H9 (cell line): Measurements from ENCODE around the gene EFCAB6. TPM values are rescaled to one million over a fixed set of nuclear protein-coding genes. Genes with fewer than 3 reads are reported as not detected.

Experiments
- DNase-seq: peaks from one replicate; pipeline ENCODE4 v3.0.0-alpha.2; 2017
- H2AFZ ChIP-seq: one replicate; pipeline ENCODE4 v1.6.1; 2013; ENCODE audit warnings: mild to moderate bottlenecking, low read length, control low read depth, moderate library complexity
- H2AK5ac ChIP-seq: 2 replicates; pipeline ENCODE4 v1.6.1; 2013; ENCODE audit warnings: low read length, control low read depth, mixed read lengths; ENCODE audit not compliant: insufficient read length
- H2BK120ac ChIP-seq: one replicate; pipeline ENCODE4 v1.6.1; 2013; ENCODE audit warnings: low read depth, mild to moderate bottlenecking, low read length, control low read depth, inconsistent platforms; ENCODE audit not compliant: poor library complexity, severe bottlenecking
- H2BK12ac ChIP-seq: 2 replicates; pipeline ENCODE4 v1.6.1; 2013; ENCODE audit warnings: low read length, control low read depth, mixed read lengths, low read depth; ENCODE audit not compliant: insufficient read length
- H2BK15ac ChIP-seq: 2 replicates; pipeline ENCODE4 v1.6.1; 2013; ENCODE audit warnings: low read depth, low read length, control low read depth
- H2BK20ac ChIP-seq: one replicate; pipeline ENCODE4 v1.6.1; 2013; ENCODE audit warnings: low read depth, mild to moderate bottlenecking, low read length, control low read depth, inconsistent platforms; ENCODE audit not compliant: poor library complexity, severe bottlenecking
- H2BK5ac ChIP-seq: 2 replicates; pipeline ENCODE4 v1.6.1; 2013; ENCODE audit warnings: low read length, control low read depth, mixed read lengths; ENCODE audit not compliant: insufficient read length
- H3K14ac ChIP-seq: 2 replicates; pipeline ENCODE4 v1.6.1; 2013; ENCODE audit warnings: low read length, control low read depth; ENCODE audit not compliant: insufficient read depth
- H3K18ac ChIP-seq: 2 replicates; pipeline ENCODE4 v1.6.1; 2013; ENCODE audit warnings: low read depth, mild to moderate bottlenecking, mixed read lengths, low read length, control low read depth; ENCODE audit not compliant: insufficient read length
- H3K23ac ChIP-seq: 2 replicates; pipeline ENCODE4 v1.6.1; 2013; ENCODE audit warnings: low read length, control low read depth, mixed read lengths, low read depth; ENCODE audit not compliant: insufficient read length
- H3K23me2 ChIP-seq: 2 replicates; pipeline ENCODE4 v1.6.1; 2013; ENCODE audit warnings: low read depth, mild to moderate bottlenecking, mixed read lengths, low read length, control low read depth; ENCODE audit not compliant: insufficient read length, poor library complexity, severe bottlenecking
- H3K27ac ChIP-seq: 2 replicates; pipeline ENCODE4 v1.5.1; 2013; ENCODE audit warnings: low read length, control low read depth, mixed read lengths, low read depth; ENCODE audit not compliant: insufficient read length
- H3K27me3 ChIP-seq: 2 replicates; pipeline ENCODE4 v1.6.1; 2013; ENCODE audit warnings: low read length, control low read depth, inconsistent platforms; ENCODE audit not compliant: insufficient read depth
- H3K4ac ChIP-seq: 2 replicates; pipeline ENCODE4 v1.6.1; 2013; ENCODE audit warnings: low read depth, mild to moderate bottlenecking, control low read depth, inconsistent platforms, low read length, moderate library complexity
- H3K4me1 ChIP-seq: 2 replicates; pipeline ENCODE4 v1.6.1; 2013; ENCODE audit warnings: low read length, control low read depth, inconsistent platforms; ENCODE audit not compliant: insufficient read depth
- H3K4me2 ChIP-seq: 2 replicates; pipeline ENCODE4 v1.6.1; 2013; ENCODE audit warnings: low read length, control low read depth, mixed read lengths; ENCODE audit not compliant: insufficient read length, insufficient read depth
- H3K56ac ChIP-seq: 2 replicates; pipeline ENCODE4 v1.6.1; 2013; ENCODE audit warnings: low read depth, mild to moderate bottlenecking, mixed read lengths, low read length, control low read depth; ENCODE audit not compliant: insufficient read length
- H3K79me1 ChIP-seq: 2 replicates; pipeline ENCODE4 v1.6.1; 2013; ENCODE audit warnings: low read depth, mild to moderate bottlenecking, moderate library complexity, low read length, control low read depth, inconsistent platforms; ENCODE audit not compliant: insufficient read depth, poor library complexity, severe bottlenecking
- H3K79me2 ChIP-seq: 2 replicates; pipeline ENCODE4 v1.6.1; 2013; ENCODE audit warnings: low read length, control low read depth, inconsistent platforms; ENCODE audit not compliant: insufficient read depth
- H3K9ac ChIP-seq: 2 replicates; pipeline ENCODE4 v1.6.1; 2013; ENCODE audit warnings: low read length, control low read depth, mixed read lengths; ENCODE audit not compliant: insufficient read length; ENCODE audit errors: extremely low read depth
- H3K9me3 ChIP-seq: one replicate; pipeline ENCODE4 v1.6.1; 2013; ENCODE audit warnings: low read depth, low read length, inconsistent platforms; ENCODE audit not compliant: control insufficient read depth
- H3T11ph ChIP-seq: one replicate; pipeline ENCODE4 v1.6.1; 2013; ENCODE audit warnings: mild to moderate bottlenecking, low read length, control low read depth, inconsistent platforms
- H4K20me1 ChIP-seq: one replicate; pipeline ENCODE4 v1.6.1; 2013; ENCODE audit not compliant: control insufficient read depth, insufficient read length, insufficient read depth
- H4K5ac ChIP-seq: 2 replicates; pipeline ENCODE4 v1.6.1; 2013; ENCODE audit warnings: low read depth, mild to moderate bottlenecking, mixed read lengths, low read length, control low read depth; ENCODE audit not compliant: insufficient read length
- H4K8ac ChIP-seq: replicated peaks from 2 replicates; pipeline ENCODE4 v1.6.1; 2013; ENCODE audit warnings: low read length, control low read depth, mixed read lengths, low read depth; ENCODE audit not compliant: insufficient read length
- H4K91ac ChIP-seq: 2 replicates; pipeline ENCODE4 v1.6.1; 2013; ENCODE audit warnings: low read depth, mild to moderate bottlenecking, moderate library complexity, mixed read lengths, low read length, control low read depth; ENCODE audit not compliant: insufficient read length
- H3K27ac Mint-ChIP-seq, 3 experiments: 2 replicates in 2 of 3; 3 replicates in 1 of 3; pipeline ENCODE4 v1.8.0; 2020 to 2021; ENCODE audit warnings: mixed read lengths in 3 of 3, mild to moderate bottlenecking in 1 of 3, moderate library complexity in 1 of 3
- H3K27me3 Mint-ChIP-seq: 2 replicates; pipeline ENCODE4 v1.8.0; 2021; ENCODE audit warnings: low read depth, mild to moderate bottlenecking, moderate library complexity, mixed read lengths
- H3K36me3 Mint-ChIP-seq, 3 experiments: 2 replicates in 2 of 3; 3 replicates in 1 of 3; pipeline ENCODE4 v1.8.0; 2020 to 2021; ENCODE audit warnings: low read depth in 3 of 3, mixed read lengths in 3 of 3; ENCODE audit not compliant: insufficient read depth in 1 of 3
- H3K4me1 Mint-ChIP-seq, 2 experiments: 2 replicates each; pipeline ENCODE4 v1.8.0; 2020; ENCODE audit warnings: mixed read lengths in 2 of 2
- H3K4me3 Mint-ChIP-seq, 2 experiments: 2 replicates in 1 of 2; 3 replicates in 1 of 2; pipeline ENCODE4 v1.8.0; 2020 to 2021; ENCODE audit warnings: mild to moderate bottlenecking in 2 of 2, mixed read lengths in 2 of 2, moderate library complexity in 1 of 2
- H3K9me3 Mint-ChIP-seq, 2 experiments: 2 replicates in 1 of 2; 3 replicates in 1 of 2; pipeline ENCODE4 v1.8.0; 2020; ENCODE audit warnings: mild to moderate bottlenecking in 2 of 2, mixed read lengths in 2 of 2, moderate library complexity in 1 of 2
- CTCF ChIP-seq: fragments of 200-600 bp; sonication (generic); conservative IDR thresholded peaks from 3 replicates; pipeline ENCODE4 v1.8.0; 2021; ENCODE audit warnings: antibody characterized with exemption, mild to moderate bottlenecking
- WGBS: extraction: QIAGEN DNeasy Blood & Tissue Kit; methylation state at CpG from one replicate; pipeline ENCODE4 v1.1.7; 2013; ENCODE audit warnings: missing lambda C conversion rate, low lambda C conversion rate, mixed read lengths; ENCODE audit not compliant: insufficient read length; ENCODE audit errors: extremely low coverage; 5-methylcytosine and 5-hydroxymethylcytosine counted together
- total RNA-seq: library from RNA; stranded (reverse); gene quantifications from 2 replicates; pipeline ENCODE4 v1.2.1, GENCODE V29; 2021

Gene EFCAB6
- total RNA-seq, 1 experiment from 2014 or later = 0.31 TPM

GRCh38 chr22:43843783-43844530 lies 31.9 kb upstream of the EFCAB6 start:
- peak overlapping the region; percentile 21 to 77 (median 46); a peak in 4 of 7 replicates for H3K27ac Mint-ChIP-seq
- peaks cover 8% of the 10 kb centered on the region; the same call in 1 of the 2 replicates for H3K79me2 ChIP-seq
- no peaks in the 10 kb centered on the region for H3K23me2 ChIP-seq
- peaks cover 26 to 32% of the 10 kb centered on the region in 2 experiments for H3K4me1 Mint-ChIP-seq
- WGBS = no CpG with 5 or more reads among the region's 21 CpGs
- H3K9me3 Mint-ChIP-seq = no peaks in the 10 kb centered on the region
- H3T11ph ChIP-seq = no peak overlapping the region
- H3K18ac ChIP-seq = no peak overlapping the region
- no peak overlapping the region for H3K4ac ChIP-seq
- H3K79me1 ChIP-seq = peaks cover 4% of the 10 kb centered on the region
- H2BK12ac ChIP-seq = no peak overlapping the region
- H3K4me3 Mint-ChIP-seq = no peak overlapping the region
- no peak for DNase-seq
- no peaks in the 10 kb centered on the region for H3K9me3 ChIP-seq
- no peak overlapping the region for H2AFZ ChIP-seq
- H3K36me3 Mint-ChIP-seq = peaks cover 1 to 6% (median 5%) of the 10 kb centered on the region in 3 experiments; a peak in 5 of 7 replicates
- no peaks in the 10 kb centered on the region for H4K20me1 ChIP-seq
- no peak overlapping the region for H2AK5ac ChIP-seq
- H4K91ac ChIP-seq = no peak overlapping the region
- no peak overlapping the region for H4K5ac ChIP-seq
- H3K9ac ChIP-seq = no peak overlapping the region
- TF ChIP-seq CTCF = no peak
- H3K27me3 Mint-ChIP-seq = peaks cover 2% of the 10 kb centered on the region; the same call in 1 of the 2 replicates
- H2BK20ac ChIP-seq = no peak overlapping the region
- no peak overlapping the region for H3K56ac ChIP-seq
- no peak overlapping the region for H3K4me2 ChIP-seq
- H2BK120ac ChIP-seq = no peak overlapping the region
- H3K23ac ChIP-seq = no peak overlapping the region
- no peak overlapping the region for H2BK15ac ChIP-seq
- H3K4me1 ChIP-seq = no peaks in the 10 kb centered on the region
- H2BK5ac ChIP-seq = no peak overlapping the region
- H3K27ac ChIP-seq = no peak overlapping the region
- H3K14ac ChIP-seq = no peak overlapping the region
- no peaks in the 10 kb centered on the region for H3K27me3 ChIP-seq
- no peak overlapping the region for H4K8ac ChIP-seq
